Panc1 (cell line): ENCODE results near the gene NCOR2. TPM values are rescaled to one million over a fixed set of nuclear protein-coding genes. Genes with fewer than 3 reads are reported as not detected.

Source experiments
- ATAC-seq: fragments of 200-7000 bp; cut with Tn5 transposase; 2 replicates; pipeline ENCODE4 v1.9.1; 2020; ENCODE audit warnings: mild to moderate bottlenecking, moderate library complexity
- BruUV-seq: library from RNA; stranded (reverse); fragments of 400-500 nt; replicated peaks from 2 replicates; lab custom pipeline; 2021; lab: Mats Ljungman, UMichigan
- CTCF ChIA-PET: fragments of 300-600 bp; sonication (Branson Sonifier 250); formaldehyde crosslinking; loops from one replicate; lab custom pipeline; 2022; ENCODE audit warnings: antibody characterized with exemption; lab: Charles Lee
- POLR2A ChIA-PET: fragments of 300-600 bp; sonication (Branson Sonifier 250); formaldehyde crosslinking; loops from one replicate; lab custom pipeline; 2022; ENCODE audit warnings: antibody characterized with exemption; lab: Charles Lee
- DNase-seq: peaks from one replicate; pipeline ENCODE4 v3.0.0-alpha.2; 2010; ENCODE audit warnings: low read depth, low spot score
- H3K27ac ChIP-seq: 2 replicates; pipeline ENCODE4 v1.5.1; 2011; ENCODE audit warnings: mild to moderate bottlenecking, low read length, inconsistent platforms
- H3K27me3 ChIP-seq: fragments of 200-500 bp; sonication (Bioruptor generic); 2 replicates; pipeline ENCODE4 v1.6.0; 2014; ENCODE audit warnings: low read length, inconsistent platforms; ENCODE audit not compliant: control insufficient read depth, insufficient read depth
- H3K36me3 ChIP-seq: fragments of 200-500 bp; sonication (Bioruptor generic); 2 replicates; pipeline ENCODE4 v1.5.1; 2014; ENCODE audit warnings: inconsistent platforms, mild to moderate bottlenecking, low read length, moderate library complexity; ENCODE audit not compliant: control insufficient read depth, insufficient read depth
- H3K4me1 ChIP-seq: 2 replicates; pipeline ENCODE4 v1.5.1; 2011; ENCODE audit warnings: inconsistent platforms, mild to moderate bottlenecking, low read length, moderate library complexity; ENCODE audit not compliant: control insufficient read depth, insufficient read depth
- H3K4me3 ChIP-seq, 2 experiments: 2 replicates each; pipeline ENCODE4 v1.5.1; 2011 to 2012; ENCODE audit warnings: low read depth in 2 of 2, low read length in 2 of 2, mild to moderate bottlenecking in 2 of 2, inconsistent platforms in 1 of 2, moderate library complexity in 1 of 2
- H3K9me3 ChIP-seq: fragments of 200-500 bp; sonication (Bioruptor generic); 2 replicates; pipeline ENCODE4 v1.5.1; 2014; ENCODE audit warnings: low read depth, mild to moderate bottlenecking, inconsistent platforms, low read length, moderate library complexity; ENCODE audit not compliant: control insufficient read depth, insufficient read depth
- POLR2AphosphoS5 ChIP-seq: IDR thresholded peaks from 2 replicates; pipeline ENCODE4 v1.6.1; 2012; ENCODE audit warnings: mild to moderate bottlenecking, low read depth, low read length, moderate library complexity
- SIN3A ChIP-seq: IDR thresholded peaks from 2 replicates; pipeline ENCODE4 v1.6.1; 2012; ENCODE audit warnings: low read depth, mild to moderate bottlenecking, low read length, moderate library complexity, borderline replicate concordance; ENCODE audit not compliant: insufficient read depth
- TCF7L2 ChIP-seq: IDR thresholded peaks from 2 replicates; pipeline ENCODE4 v1.6.1; 2011; ENCODE audit warnings: mild to moderate bottlenecking, low read depth, low read length, inconsistent platforms
- in situ Hi-C: cut with HindIII; loops from 2 replicates; pipeline ENCODE4 v1.10.0; 2016; ENCODE audit warnings: low sequenced_read_pairs, low pct_unique_long_range_greater_than_20kb
- intact Hi-C: fragments of 100-400 bp; cut with micrococcal nuclease; formaldehyde crosslinking; loops from one replicate; pipeline ENCODE4 v1.10.0; 2022; ENCODE audit not compliant: unreplicated experiment
- total RNA-seq: library from RNA; stranded (reverse); gene quantifications from one replicate; pipeline ENCODE4 v1.2.1, GENCODE V29; 2021; ENCODE audit not compliant: unreplicated experiment
- TF ChIP-seq, protein P1 (sequence below), 2 experiments: IDR thresholded peaks; 2 replicates each; pipeline ENCODE4 v1.6.1; 2011 to 2012; ENCODE audit warnings: low read depth in 2 of 2, control low read depth in 1 of 2, low read length in 1 of 2, mild to moderate bottlenecking in 1 of 2, moderate library complexity in 1 of 2; ENCODE audit not compliant: insufficient read depth in 1 of 2
- TF ChIP-seq, protein P2 (sequence below): fragments of 450-650 bp; IDR thresholded peaks from 2 replicates; pipeline ENCODE4 v1.5.1; 2017; ENCODE audit warnings: mild to moderate bottlenecking

Gene NCOR2
- total RNA-seq, 1 experiment from 2014 or later: 461 TPM

DNA sequence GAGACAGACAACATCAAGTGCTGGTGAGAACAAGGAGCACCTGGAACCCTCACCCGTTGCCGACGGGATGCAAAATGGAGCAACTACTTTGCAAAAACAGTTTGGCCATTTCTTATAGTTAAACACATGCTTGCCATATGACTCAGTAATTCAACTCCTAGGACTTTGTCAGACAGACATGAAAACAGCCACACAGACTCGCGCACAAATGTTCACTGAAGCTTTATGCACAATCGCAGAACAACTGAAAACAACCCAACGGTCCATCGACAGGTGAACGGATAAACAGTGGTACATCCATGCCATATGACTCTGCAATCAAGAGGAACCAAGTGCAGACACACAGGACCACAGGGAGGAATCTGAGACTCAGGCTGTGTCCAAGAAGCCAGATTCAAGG lies 30.8 kb downstream of the NCOR2 start:
- DNase-seq (no peak), ATAC-seq (no peak)
- ChIA-PET CTCF (no interaction called here), POLR2A (no interaction called here)
- BruUV-seq: no TSS peak
- Histone ChIP-seq H3K9me3 (no peaks in the 10 kb centered on the region), H3K27ac (peak overlapping the region; percentile 94), H3K36me3 (no peaks in the 10 kb centered on the region), H3K27me3 (no peaks in the 10 kb centered on the region), H3K4me3 (no peak overlapping the region), H3K4me1 (peaks cover 77% of the 10 kb centered on the region)
- in situ Hi-C loops: no loop called here
- intact Hi-C loops: no loop called here
- TF ChIP-seq SIN3A (no peak), POLR2AphosphoS5 (no peak), TCF7L2 (no peak)
- TF ChIP-seq, protein P1, sequence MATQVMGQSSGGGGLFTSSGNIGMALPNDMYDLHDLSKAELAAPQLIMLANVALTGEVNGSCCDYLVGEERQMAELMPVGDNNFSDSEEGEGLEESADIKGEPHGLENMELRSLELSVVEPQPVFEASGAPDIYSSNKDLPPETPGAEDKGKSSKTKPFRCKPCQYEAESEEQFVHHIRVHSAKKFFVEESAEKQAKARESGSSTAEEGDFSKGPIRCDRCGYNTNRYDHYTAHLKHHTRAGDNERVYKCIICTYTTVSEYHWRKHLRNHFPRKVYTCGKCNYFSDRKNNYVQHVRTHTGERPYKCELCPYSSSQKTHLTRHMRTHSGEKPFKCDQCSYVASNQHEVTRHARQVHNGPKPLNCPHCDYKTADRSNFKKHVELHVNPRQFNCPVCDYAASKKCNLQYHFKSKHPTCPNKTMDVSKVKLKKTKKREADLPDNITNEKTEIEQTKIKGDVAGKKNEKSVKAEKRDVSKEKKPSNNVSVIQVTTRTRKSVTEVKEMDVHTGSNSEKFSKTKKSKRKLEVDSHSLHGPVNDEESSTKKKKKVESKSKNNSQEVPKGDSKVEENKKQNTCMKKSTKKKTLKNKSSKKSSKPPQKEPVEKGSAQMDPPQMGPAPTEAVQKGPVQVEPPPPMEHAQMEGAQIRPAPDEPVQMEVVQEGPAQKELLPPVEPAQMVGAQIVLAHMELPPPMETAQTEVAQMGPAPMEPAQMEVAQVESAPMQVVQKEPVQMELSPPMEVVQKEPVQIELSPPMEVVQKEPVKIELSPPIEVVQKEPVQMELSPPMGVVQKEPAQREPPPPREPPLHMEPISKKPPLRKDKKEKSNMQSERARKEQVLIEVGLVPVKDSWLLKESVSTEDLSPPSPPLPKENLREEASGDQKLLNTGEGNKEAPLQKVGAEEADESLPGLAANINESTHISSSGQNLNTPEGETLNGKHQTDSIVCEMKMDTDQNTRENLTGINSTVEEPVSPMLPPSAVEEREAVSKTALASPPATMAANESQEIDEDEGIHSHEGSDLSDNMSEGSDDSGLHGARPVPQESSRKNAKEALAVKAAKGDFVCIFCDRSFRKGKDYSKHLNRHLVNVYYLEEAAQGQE (IDR thresholded peaks at IDR 0.05; ENCODE audit: insufficient read depth in 1 of 2, low read depth in 2 of 2, low read length in 1 of 2): no peak
- TF ChIP-seq, protein P2, sequence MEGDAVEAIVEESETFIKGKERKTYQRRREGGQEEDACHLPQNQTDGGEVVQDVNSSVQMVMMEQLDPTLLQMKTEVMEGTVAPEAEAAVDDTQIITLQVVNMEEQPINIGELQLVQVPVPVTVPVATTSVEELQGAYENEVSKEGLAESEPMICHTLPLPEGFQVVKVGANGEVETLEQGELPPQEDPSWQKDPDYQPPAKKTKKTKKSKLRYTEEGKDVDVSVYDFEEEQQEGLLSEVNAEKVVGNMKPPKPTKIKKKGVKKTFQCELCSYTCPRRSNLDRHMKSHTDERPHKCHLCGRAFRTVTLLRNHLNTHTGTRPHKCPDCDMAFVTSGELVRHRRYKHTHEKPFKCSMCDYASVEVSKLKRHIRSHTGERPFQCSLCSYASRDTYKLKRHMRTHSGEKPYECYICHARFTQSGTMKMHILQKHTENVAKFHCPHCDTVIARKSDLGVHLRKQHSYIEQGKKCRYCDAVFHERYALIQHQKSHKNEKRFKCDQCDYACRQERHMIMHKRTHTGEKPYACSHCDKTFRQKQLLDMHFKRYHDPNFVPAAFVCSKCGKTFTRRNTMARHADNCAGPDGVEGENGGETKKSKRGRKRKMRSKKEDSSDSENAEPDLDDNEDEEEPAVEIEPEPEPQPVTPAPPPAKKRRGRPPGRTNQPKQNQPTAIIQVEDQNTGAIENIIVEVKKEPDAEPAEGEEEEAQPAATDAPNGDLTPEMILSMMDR: no peak

DNA sequence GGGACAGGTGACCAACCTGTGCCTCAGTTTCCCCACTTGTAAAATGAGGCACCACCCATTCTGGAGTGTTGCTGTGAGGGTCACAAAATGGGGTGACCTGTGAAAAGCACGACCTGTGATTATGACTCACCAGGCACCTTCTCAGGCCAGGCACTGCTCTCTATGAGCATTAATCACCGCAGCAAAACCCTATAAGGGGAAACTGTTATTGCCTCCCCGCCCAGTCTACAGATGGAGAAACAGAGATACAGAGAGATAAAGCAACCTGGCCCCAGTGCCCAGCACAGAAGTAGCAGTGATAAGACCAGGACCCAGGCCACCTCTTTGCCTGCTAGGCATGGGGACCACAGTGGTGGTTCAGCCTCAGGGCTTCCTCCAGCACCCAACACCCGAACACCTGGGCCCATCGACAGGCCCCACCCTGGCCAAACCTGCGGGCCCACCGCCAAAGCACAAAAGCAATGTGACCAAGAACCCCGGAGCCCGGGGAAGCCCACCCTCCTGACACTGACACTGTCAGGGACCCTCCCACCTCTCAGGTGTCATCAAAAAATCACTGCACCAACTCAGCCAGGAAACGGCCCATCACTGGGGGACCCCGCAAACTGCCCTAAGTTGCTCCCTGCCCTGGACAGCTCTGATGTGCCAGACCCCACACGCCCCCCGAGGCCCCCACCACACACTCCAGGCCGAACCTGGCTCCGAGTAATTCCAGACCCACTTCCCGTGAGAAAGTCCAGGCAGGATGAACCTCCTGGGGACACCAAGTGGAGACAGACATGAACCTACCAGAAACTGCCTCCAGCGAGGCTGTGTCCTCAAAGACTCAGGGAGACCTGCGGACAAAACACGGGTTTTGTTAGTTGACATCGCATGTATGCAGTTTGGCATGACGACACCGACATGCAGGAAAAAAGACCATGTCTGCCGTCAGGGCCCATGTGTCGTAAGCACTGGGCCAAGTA lies 32.4 kb downstream of the NCOR2 start:
- no peaks in the 10 kb centered on the region for H3K27me3 ChIP-seq
- POLR2A ChIA-PET: no interaction called here
- H3K4me3 ChIP-seq: no peak overlapping the region
- in situ Hi-C loops: no loop called here
- no peaks in the 10 kb centered on the region for H3K9me3 ChIP-seq
- no peaks in the 10 kb centered on the region for H3K36me3 ChIP-seq
- intact Hi-C loops: no loop called here
- CTCF ChIA-PET: no interaction called here
- H3K27ac ChIP-seq: peak overlapping the region; percentile 63
- H3K4me1 ChIP-seq: peaks cover 87% of the 10 kb centered on the region
- ATAC-seq (no peak), DNase-seq (no peak)
- BruUV-seq: no TSS peak
- TF ChIP-seq POLR2AphosphoS5: no peak
- TF ChIP-seq, protein P1 (IDR thresholded peaks at IDR 0.05; ENCODE audit: insufficient read depth in 1 of 2, low read depth in 2 of 2, low read length in 1 of 2): no peak
- TF ChIP-seq, protein P2: no peak
- TF ChIP-seq TCF7L2: no peak
- TF ChIP-seq SIN3A: no peak
